Nephron progenitor cell (in vitro differentiated cells): ENCODE data around the gene IL17B.

Experiments
- DNase-seq: peaks from one replicate; pipeline ENCODE4 v3.0.0; 2021
- H3K27ac Mint-ChIP-seq: 2 replicates; pipeline ENCODE4 v1.8.0; 2021; ENCODE audit warnings: mild to moderate bottlenecking, moderate library complexity, mixed read lengths
- H3K27me3 Mint-ChIP-seq: 2 replicates; pipeline ENCODE4 v1.8.0; 2021; ENCODE audit warnings: mild to moderate bottlenecking, low read depth, mixed read lengths; ENCODE audit not compliant: poor library complexity
- H3K36me3 Mint-ChIP-seq: 2 replicates; pipeline ENCODE4 v1.8.0; 2021; ENCODE audit warnings: low read depth, mixed read lengths
- H3K4me1 Mint-ChIP-seq: 2 replicates; pipeline ENCODE4 v1.8.0; 2021; ENCODE audit warnings: mixed read lengths
- H3K4me3 Mint-ChIP-seq: 2 replicates; pipeline ENCODE4 v1.8.0; 2021; ENCODE audit warnings: mild to moderate bottlenecking, moderate library complexity, mixed read lengths
- H3K9me3 Mint-ChIP-seq: 2 replicates; pipeline ENCODE4 v1.8.0; 2021; ENCODE audit warnings: mild to moderate bottlenecking, moderate library complexity, mixed read lengths
- CTCF ChIP-seq: fragments of 200-600 bp; sonication (generic); IDR thresholded peaks from 2 replicates; pipeline ENCODE4 v1.5.0; 2021; ENCODE audit warnings: antibody characterized with exemption

IL17B gene

GRCh38 chr5:149424371-149425315 is 45.6 kb upstream of the IL17B start:
- no peak for TF ChIP-seq CTCF
- H3K4me1 Mint-ChIP-seq = peaks cover 90% of the 10 kb centered on the region

GRCh38 chr5:149423794-149424268 is 44.7 kb upstream of the IL17B start:
- Mint-ChIP-seq H3K9me3 (no peaks in the 10 kb centered on the region), H3K36me3 (peaks cover 11% of the 10 kb centered on the region), H3K27me3 (peaks cover 6% of the 10 kb centered on the region), H3K4me3 (peak overlapping the region; percentile 72), H3K4me1 (peaks cover 92% of the 10 kb centered on the region), H3K27ac (peak overlapping the region; percentile 99)
- no peak for DNase-seq
- no peak for TF ChIP-seq CTCF

More at GRCh38 chr5:149424371-149425315, 45.6 kb upstream of the IL17B start:
- Mint-ChIP-seq H3K9me3 (no peaks in the 10 kb centered on the region), H3K4me3 (peak overlapping the region; percentile 77), H3K36me3 (peaks cover 15% of the 10 kb centered on the region), H3K27me3 (peaks cover 6% of the 10 kb centered on the region), H3K27ac (peak overlapping the region; percentile 99)
- DNase-seq = no peak

GRCh38 chr5:149423049-149423793 is 44.1 kb upstream of the IL17B start:
- H3K4me1 Mint-ChIP-seq = peaks cover 92% of the 10 kb centered on the region

GRCh38 chr5:149422366-149423048 is 43.4 kb upstream of the IL17B start:
- H3K9me3 Mint-ChIP-seq = no peaks in the 10 kb centered on the region
- peak overlapping the region; percentile 99 for H3K27ac Mint-ChIP-seq
- H3K27me3 Mint-ChIP-seq = peaks cover 2% of the 10 kb centered on the region
- peak overlapping the region; percentile 67 for H3K4me3 Mint-ChIP-seq
- DNase-seq = peak; percentile 79
- peaks cover 94% of the 10 kb centered on the region for H3K4me1 Mint-ChIP-seq
- no peaks in the 10 kb centered on the region for H3K36me3 Mint-ChIP-seq
- TF ChIP-seq CTCF = no peak

More at GRCh38 chr5:149423049-149423793, 44.1 kb upstream of the IL17B start:
- H3K9me3 Mint-ChIP-seq = no peaks in the 10 kb centered on the region
- peaks cover 5% of the 10 kb centered on the region for H3K36me3 Mint-ChIP-seq
- H3K27me3 Mint-ChIP-seq = peaks cover 6% of the 10 kb centered on the region
- DNase-seq = no peak
- H3K27ac Mint-ChIP-seq = peak overlapping the region; percentile 99
- no peak for TF ChIP-seq CTCF
- peak overlapping the region; percentile 72 for H3K4me3 Mint-ChIP-seq

GRCh38 chr5:149421834-149422233 is 42.7 kb upstream of the IL17B start:
- peaks cover 95% of the 10 kb centered on the region for H3K4me1 Mint-ChIP-seq
- no peaks in the 10 kb centered on the region for H3K27me3 Mint-ChIP-seq
- TF ChIP-seq CTCF = no peak
- no peaks in the 10 kb centered on the region for H3K9me3 Mint-ChIP-seq
- no peaks in the 10 kb centered on the region for H3K36me3 Mint-ChIP-seq
- H3K4me3 Mint-ChIP-seq = peak overlapping the region; percentile 67
- peak overlapping the region; percentile 99 for H3K27ac Mint-ChIP-seq
- no peak for DNase-seq
